ENCODE measurements around the gene NELFCD.

- TF ChIP-seq CTCF (IDR thresholded peaks at IDR 0.05; ENCODE audit: insufficient read depth, low read depth, low read length), result no peak
- no peak for TF ChIP-seq EZH2 (IDR thresholded peaks at IDR 0.05; ENCODE audit: insufficient read depth, low read length)
Observed at GRCh38 chr20:58986968-58987517, 6.0 kb downstream of the NELFCD start.

Measured in astrocyte (in vitro differentiated cells and primary cell).